SK-N-MC (cell line): ENCODE results near the gene FLRT3.

Experiments used
- DNase-seq: peaks from one replicate; pipeline ENCODE4 v3.0.0-alpha.2; 2011; ENCODE audit warnings: low read depth, low spot score
- H3K27ac ChIP-seq: fragments of 200-600 bp; sonication (generic); 2 replicates; pipeline ENCODE4 v1.5.1; 2016; ENCODE audit warnings: mixed run types
- H3K36me3 ChIP-seq: fragments of 200-600 bp; sonication (generic); 2 replicates; pipeline ENCODE4 v1.6.1; 2017; ENCODE audit warnings: antibody characterized with exemption, low read length, mixed read lengths; ENCODE audit not compliant: insufficient read depth
- H3K4me3 ChIP-seq: fragments of 200-600 bp; sonication (generic); 2 replicates; pipeline ENCODE4 v1.5.1; 2016
- H3K9ac ChIP-seq: fragments of 200-600 bp; sonication (generic); 2 replicates; pipeline ENCODE4 v1.8.0; 2017; ENCODE audit warnings: mixed run types, mixed read lengths; ENCODE audit not compliant: insufficient read length
- H3K9me3 ChIP-seq: fragments of 200-600 bp; sonication (generic); 2 replicates; pipeline ENCODE4 v1.6.1; 2017; ENCODE audit warnings: low read depth, mild to moderate bottlenecking, antibody characterized with exemption, low read length, moderate library complexity, mixed read lengths
- EZH2 ChIP-seq: fragments of 200-600 bp; sonication (generic); IDR thresholded peaks from one replicate; pipeline ENCODE4 v1.6.1; 2017; ENCODE audit warnings: antibody characterized with exemption
- FOXP2 ChIP-seq: optimal IDR thresholded peaks from 2 replicates; pipeline ENCODE3; 2011; ENCODE audit warnings: mild to moderate bottlenecking, moderate library complexity; ENCODE audit not compliant: insufficient read depth; ENCODE audit errors: extremely low read length, control extremely low read depth
- POLR2AphosphoS5 ChIP-seq: IDR thresholded peaks from 2 replicates; pipeline ENCODE4 v1.6.1; 2012; ENCODE audit warnings: mild to moderate bottlenecking, low read depth, low read length, borderline replicate concordance

The FLRT3 gene

GRCh38 chr20:14304472-14304871 lies 32.9 kb downstream of the FLRT3 start:
- H3K9ac ChIP-seq = no peak overlapping the region
- TF ChIP-seq EZH2 = no peak
- no peak for TF ChIP-seq FOXP2
- TF ChIP-seq POLR2AphosphoS5 = no peak
- H3K4me3 ChIP-seq = no peak overlapping the region

GRCh38 chr20:14303651-14304050 lies 33.8 kb downstream of the FLRT3 start:
- Histone ChIP-seq H3K9ac (no peak overlapping the region), H3K27ac (no peak overlapping the region), H3K36me3 (no peaks in the 10 kb centered on the region), H3K4me3 (no peak overlapping the region), H3K9me3 (no peaks in the 10 kb centered on the region)
- TF ChIP-seq POLR2AphosphoS5 = no peak
- TF ChIP-seq EZH2 = no peak
- TF ChIP-seq FOXP2 = no peak
- no peak for DNase-seq

More at GRCh38 chr20:14304472-14304871, 32.9 kb downstream of the FLRT3 start:
- Histone ChIP-seq H3K27ac (no peak overlapping the region), H3K9me3 (no peaks in the 10 kb centered on the region), H3K36me3 (no peaks in the 10 kb centered on the region)
- no peak for DNase-seq

GRCh38 chr20:14303106-14303505 lies 34.3 kb downstream of the FLRT3 start:
- no peak for DNase-seq
- TF ChIP-seq POLR2AphosphoS5 (no peak), EZH2 (no peak), FOXP2 (no peak)
- Histone ChIP-seq H3K36me3 (no peaks in the 10 kb centered on the region), H3K27ac (no peak overlapping the region), H3K4me3 (no peak overlapping the region), H3K9me3 (no peaks in the 10 kb centered on the region), H3K9ac (no peak overlapping the region)

GRCh38 chr20:14299831-14300230 lies 37.6 kb downstream of the FLRT3 start:
- Histone ChIP-seq H3K9ac (no peak overlapping the region), H3K4me3 (no peak overlapping the region), H3K36me3 (no peaks in the 10 kb centered on the region), H3K9me3 (no peaks in the 10 kb centered on the region), H3K27ac (no peak overlapping the region)
- DNase-seq = no peak
- TF ChIP-seq POLR2AphosphoS5 (no peak), EZH2 (no peak)

GRCh38 chr20:14295770-14296309 lies 41.6 kb downstream of the FLRT3 start:
- no peak for DNase-seq
- H3K4me3 ChIP-seq = no peak overlapping the region
- no peak overlapping the region for H3K27ac ChIP-seq
- TF ChIP-seq FOXP2 (no peak), EZH2 (no peak), POLR2AphosphoS5 (no peak)
- no peak overlapping the region for H3K9ac ChIP-seq
- H3K36me3 ChIP-seq = no peaks in the 10 kb centered on the region
- H3K9me3 ChIP-seq = no peaks in the 10 kb centered on the region

- H3K9ac ChIP-seq = no peak overlapping the region
- H3K4me3 ChIP-seq = no peak overlapping the region
- H3K36me3 ChIP-seq = no peaks in the 10 kb centered on the region
- DNase-seq = no peak
- H3K27ac ChIP-seq = no peak overlapping the region
- no peak for TF ChIP-seq FOXP2
- no peak for TF ChIP-seq POLR2AphosphoS5
- no peak for TF ChIP-seq EZH2
- no peaks in the 10 kb centered on the region for H3K9me3 ChIP-seq
Measured at GRCh38 chr20:14295238-14295637, 42.2 kb downstream of the FLRT3 start.

GRCh38 chr20:14291502-14291901 lies 45.9 kb downstream of the FLRT3 start:
- DNase-seq = no peak
- Histone ChIP-seq H3K9ac (no peak overlapping the region), H3K9me3 (no peaks in the 10 kb centered on the region), H3K27ac (no peak overlapping the region), H3K36me3 (no peaks in the 10 kb centered on the region), H3K4me3 (no peak overlapping the region)
- no peak for TF ChIP-seq FOXP2
- TF ChIP-seq POLR2AphosphoS5 = no peak
- no peak for TF ChIP-seq EZH2

GRCh38 chr20:14288341-14289330 lies 48.8 kb downstream of the FLRT3 start:
- TF ChIP-seq POLR2AphosphoS5 = no peak
- no peak for TF ChIP-seq EZH2
- no peak for TF ChIP-seq FOXP2
- Histone ChIP-seq H3K27ac (no peak overlapping the region), H3K36me3 (no peaks in the 10 kb centered on the region), H3K4me3 (no peak overlapping the region), H3K9ac (no peak overlapping the region), H3K9me3 (no peaks in the 10 kb centered on the region)
- DNase-seq = no peak

- no peak overlapping the region for H3K4me3 ChIP-seq
- no peak for TF ChIP-seq POLR2AphosphoS5
- no peak for TF ChIP-seq FOXP2
- no peak for TF ChIP-seq EZH2
- no peak overlapping the region for H3K27ac ChIP-seq
- H3K9ac ChIP-seq = no peak overlapping the region
- no peak for DNase-seq
- no peaks in the 10 kb centered on the region for H3K36me3 ChIP-seq
- no peaks in the 10 kb centered on the region for H3K9me3 ChIP-seq
Measured at GRCh38 chr20:14284443-14284842, 53.0 kb downstream of the FLRT3 start.
